DND-41 (cell line): ENCODE results near the gene DLGAP4.

ENCODE experiments used
- EZH2 ChIP-seq: IDR thresholded peaks from 3 replicates; pipeline ENCODE4 v1.6.1; 2012; ENCODE audit warnings: borderline replicate concordance, low read depth, mild to moderate bottlenecking, moderate library complexity, low read length, inconsistent platforms; ENCODE audit not compliant: severe bottlenecking
- TF ChIP-seq, protein P1 (sequence below): IDR thresholded peaks from 2 replicates; pipeline ENCODE4 v1.5.1; 2012; ENCODE audit warnings: borderline replicate concordance, low read length, moderate library complexity, mild to moderate bottlenecking; ENCODE audit not compliant: poor library complexity, severe bottlenecking; ENCODE audit errors: extremely low read depth

DNA sequence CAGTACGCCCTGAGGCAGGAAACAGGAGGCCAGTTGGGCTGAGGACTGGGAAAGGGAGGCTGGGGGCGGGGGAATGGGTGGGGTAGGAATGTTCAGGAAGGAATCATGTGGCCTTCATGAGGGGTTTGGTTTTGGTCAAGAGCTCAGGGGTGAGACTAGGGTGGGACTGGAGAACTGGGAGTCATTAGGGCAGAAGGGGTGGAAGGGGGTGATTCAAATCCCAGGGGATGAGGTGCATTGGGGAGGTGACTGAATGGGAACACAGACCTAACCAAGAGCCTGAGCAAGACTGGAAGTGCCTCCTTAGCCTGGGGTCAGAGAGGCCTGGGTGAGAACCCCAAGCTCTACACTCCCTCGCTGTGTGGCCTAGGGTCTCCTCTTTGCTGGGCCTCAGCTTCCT lies 86.8 kb downstream of the DLGAP4 start:
- TF ChIP-seq, protein P1, sequence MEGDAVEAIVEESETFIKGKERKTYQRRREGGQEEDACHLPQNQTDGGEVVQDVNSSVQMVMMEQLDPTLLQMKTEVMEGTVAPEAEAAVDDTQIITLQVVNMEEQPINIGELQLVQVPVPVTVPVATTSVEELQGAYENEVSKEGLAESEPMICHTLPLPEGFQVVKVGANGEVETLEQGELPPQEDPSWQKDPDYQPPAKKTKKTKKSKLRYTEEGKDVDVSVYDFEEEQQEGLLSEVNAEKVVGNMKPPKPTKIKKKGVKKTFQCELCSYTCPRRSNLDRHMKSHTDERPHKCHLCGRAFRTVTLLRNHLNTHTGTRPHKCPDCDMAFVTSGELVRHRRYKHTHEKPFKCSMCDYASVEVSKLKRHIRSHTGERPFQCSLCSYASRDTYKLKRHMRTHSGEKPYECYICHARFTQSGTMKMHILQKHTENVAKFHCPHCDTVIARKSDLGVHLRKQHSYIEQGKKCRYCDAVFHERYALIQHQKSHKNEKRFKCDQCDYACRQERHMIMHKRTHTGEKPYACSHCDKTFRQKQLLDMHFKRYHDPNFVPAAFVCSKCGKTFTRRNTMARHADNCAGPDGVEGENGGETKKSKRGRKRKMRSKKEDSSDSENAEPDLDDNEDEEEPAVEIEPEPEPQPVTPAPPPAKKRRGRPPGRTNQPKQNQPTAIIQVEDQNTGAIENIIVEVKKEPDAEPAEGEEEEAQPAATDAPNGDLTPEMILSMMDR = no peak
- no peak for TF ChIP-seq EZH2
